HG03066 (cell line): ENCODE measurements around the gene SORBS2.

Experiments used
- ATAC-seq: cut with Tn5 transposase; IDR thresholded peaks from one replicate; pipeline ENCODE4 v1.9.1; 2021; ENCODE audit warnings: low read depth; ENCODE audit not compliant: unreplicated experiment

Gene SORBS2

GRCh38 chr4:185682236-185682635 lies 129.8 kb downstream of the SORBS2 start:
- no peak for ATAC-seq

GRCh38 chr4:185681604-185682003 lies 130.4 kb downstream of the SORBS2 start:
- no peak for ATAC-seq

- ATAC-seq, result no peak
These were observed 131.4 kb downstream of the SORBS2 start for GRCh38 chr4:185680617-185681016.

- no peak for ATAC-seq
These were observed 132.5 kb downstream of the SORBS2 start for GRCh38 chr4:185679523-185679922.

GRCh38 chr4:185677637-185678314 lies 134.2 kb downstream of the SORBS2 start:
- ATAC-seq, result no peak

GRCh38 chr4:185672618-185673017 lies 139.4 kb downstream of the SORBS2 start:
- ATAC-seq, result no peak

- no peak for ATAC-seq
These were observed 139.8 kb downstream of the SORBS2 start for GRCh38 chr4:185672151-185672550.

GRCh38 chr4:185671496-185671895 lies 140.5 kb downstream of the SORBS2 start:
- no peak for ATAC-seq

GRCh38 chr4:185671066-185671465 lies 140.9 kb downstream of the SORBS2 start:
- ATAC-seq, result no peak

GRCh38 chr4:185669288-185669687 lies 142.7 kb downstream of the SORBS2 start:
- no peak for ATAC-seq

- no peak for ATAC-seq
These were observed 145.8 kb downstream of the SORBS2 start for GRCh38 chr4:185666156-185666555.

GRCh38 chr4:185665655-185666054 lies 146.3 kb downstream of the SORBS2 start:
- ATAC-seq, result no peak

GRCh38 chr4:185664481-185664880 lies 147.5 kb downstream of the SORBS2 start:
- ATAC-seq, result no peak

- ATAC-seq, result no peak
These were observed 149.8 kb downstream of the SORBS2 start for GRCh38 chr4:185662030-185662778.

GRCh38 chr4:185660340-185660739 lies 151.7 kb downstream of the SORBS2 start:
- no peak for ATAC-seq

- no peak for ATAC-seq
These were observed 154.3 kb downstream of the SORBS2 start for GRCh38 chr4:185657699-185658098.

- no peak for ATAC-seq
These were observed 154.8 kb downstream of the SORBS2 start for GRCh38 chr4:185657183-185657582.

- ATAC-seq, result no peak
These were observed 155.5 kb downstream of the SORBS2 start for GRCh38 chr4:185656467-185656931.

GRCh38 chr4:185654965-185655554 lies 156.9 kb downstream of the SORBS2 start:
- ATAC-seq, result no peak

GRCh38 chr4:185654311-185654710 lies 157.7 kb downstream of the SORBS2 start:
- ATAC-seq, result no peak

- ATAC-seq, result no peak
These were observed 160.1 kb downstream of the SORBS2 start for GRCh38 chr4:185651851-185652250.
